ENCODE measurements around the gene NEDD9.

DNA sequence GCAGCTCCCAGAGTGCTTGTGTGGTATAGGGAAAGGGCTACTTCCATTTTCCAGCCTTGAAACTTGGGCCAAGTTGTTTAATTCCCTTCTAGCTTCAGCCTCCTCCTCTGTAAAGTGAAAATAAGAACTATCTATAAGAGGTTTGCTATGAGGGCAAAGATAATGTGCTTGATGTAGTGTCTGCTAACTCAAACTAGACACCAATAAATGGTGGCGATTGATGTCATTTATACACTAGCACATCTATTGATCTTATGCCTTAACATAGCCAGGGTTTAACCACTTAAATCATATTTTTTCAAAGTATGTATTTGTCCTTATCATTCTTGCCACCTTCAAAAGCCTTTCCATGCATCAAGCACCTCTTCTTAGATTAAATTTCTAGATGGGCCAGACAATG, 55.2 kb downstream of the NEDD9 start:
- TF ChIP-seq POLR2AphosphoS5 (IDR thresholded peaks at IDR 0.05; ENCODE audit: low read depth) (no peak), CREB1 (CRISPR knock-in tag; IDR thresholded peaks at IDR 0.05; ENCODE audit: low read depth) (no peak), EZH2phosphoT487 (IDR thresholded peaks at IDR 0.05; ENCODE audit: unreplicated experiment) (no peak), EZH2 (IDR thresholded peaks at IDR 0.05; ENCODE audit: low read depth, unreplicated experiment) (no peak), JUNB (IDR thresholded peaks at IDR 0.05; ENCODE audit: unreplicated experiment) (no peak)
- TF ChIP-seq, protein P1, sequence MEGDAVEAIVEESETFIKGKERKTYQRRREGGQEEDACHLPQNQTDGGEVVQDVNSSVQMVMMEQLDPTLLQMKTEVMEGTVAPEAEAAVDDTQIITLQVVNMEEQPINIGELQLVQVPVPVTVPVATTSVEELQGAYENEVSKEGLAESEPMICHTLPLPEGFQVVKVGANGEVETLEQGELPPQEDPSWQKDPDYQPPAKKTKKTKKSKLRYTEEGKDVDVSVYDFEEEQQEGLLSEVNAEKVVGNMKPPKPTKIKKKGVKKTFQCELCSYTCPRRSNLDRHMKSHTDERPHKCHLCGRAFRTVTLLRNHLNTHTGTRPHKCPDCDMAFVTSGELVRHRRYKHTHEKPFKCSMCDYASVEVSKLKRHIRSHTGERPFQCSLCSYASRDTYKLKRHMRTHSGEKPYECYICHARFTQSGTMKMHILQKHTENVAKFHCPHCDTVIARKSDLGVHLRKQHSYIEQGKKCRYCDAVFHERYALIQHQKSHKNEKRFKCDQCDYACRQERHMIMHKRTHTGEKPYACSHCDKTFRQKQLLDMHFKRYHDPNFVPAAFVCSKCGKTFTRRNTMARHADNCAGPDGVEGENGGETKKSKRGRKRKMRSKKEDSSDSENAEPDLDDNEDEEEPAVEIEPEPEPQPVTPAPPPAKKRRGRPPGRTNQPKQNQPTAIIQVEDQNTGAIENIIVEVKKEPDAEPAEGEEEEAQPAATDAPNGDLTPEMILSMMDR (conservative IDR thresholded peaks at IDR 0.05; ENCODE audit: low read depth in 2 of 2) = no peak
- TF ChIP-seq, protein P2, sequence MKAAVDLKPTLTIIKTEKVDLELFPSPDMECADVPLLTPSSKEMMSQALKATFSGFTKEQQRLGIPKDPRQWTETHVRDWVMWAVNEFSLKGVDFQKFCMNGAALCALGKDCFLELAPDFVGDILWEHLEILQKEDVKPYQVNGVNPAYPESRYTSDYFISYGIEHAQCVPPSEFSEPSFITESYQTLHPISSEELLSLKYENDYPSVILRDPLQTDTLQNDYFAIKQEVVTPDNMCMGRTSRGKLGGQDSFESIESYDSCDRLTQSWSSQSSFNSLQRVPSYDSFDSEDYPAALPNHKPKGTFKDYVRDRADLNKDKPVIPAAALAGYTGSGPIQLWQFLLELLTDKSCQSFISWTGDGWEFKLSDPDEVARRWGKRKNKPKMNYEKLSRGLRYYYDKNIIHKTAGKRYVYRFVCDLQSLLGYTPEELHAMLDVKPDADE (IDR thresholded peaks at IDR 0.05) = no peak
- TF ChIP-seq, protein P3, sequence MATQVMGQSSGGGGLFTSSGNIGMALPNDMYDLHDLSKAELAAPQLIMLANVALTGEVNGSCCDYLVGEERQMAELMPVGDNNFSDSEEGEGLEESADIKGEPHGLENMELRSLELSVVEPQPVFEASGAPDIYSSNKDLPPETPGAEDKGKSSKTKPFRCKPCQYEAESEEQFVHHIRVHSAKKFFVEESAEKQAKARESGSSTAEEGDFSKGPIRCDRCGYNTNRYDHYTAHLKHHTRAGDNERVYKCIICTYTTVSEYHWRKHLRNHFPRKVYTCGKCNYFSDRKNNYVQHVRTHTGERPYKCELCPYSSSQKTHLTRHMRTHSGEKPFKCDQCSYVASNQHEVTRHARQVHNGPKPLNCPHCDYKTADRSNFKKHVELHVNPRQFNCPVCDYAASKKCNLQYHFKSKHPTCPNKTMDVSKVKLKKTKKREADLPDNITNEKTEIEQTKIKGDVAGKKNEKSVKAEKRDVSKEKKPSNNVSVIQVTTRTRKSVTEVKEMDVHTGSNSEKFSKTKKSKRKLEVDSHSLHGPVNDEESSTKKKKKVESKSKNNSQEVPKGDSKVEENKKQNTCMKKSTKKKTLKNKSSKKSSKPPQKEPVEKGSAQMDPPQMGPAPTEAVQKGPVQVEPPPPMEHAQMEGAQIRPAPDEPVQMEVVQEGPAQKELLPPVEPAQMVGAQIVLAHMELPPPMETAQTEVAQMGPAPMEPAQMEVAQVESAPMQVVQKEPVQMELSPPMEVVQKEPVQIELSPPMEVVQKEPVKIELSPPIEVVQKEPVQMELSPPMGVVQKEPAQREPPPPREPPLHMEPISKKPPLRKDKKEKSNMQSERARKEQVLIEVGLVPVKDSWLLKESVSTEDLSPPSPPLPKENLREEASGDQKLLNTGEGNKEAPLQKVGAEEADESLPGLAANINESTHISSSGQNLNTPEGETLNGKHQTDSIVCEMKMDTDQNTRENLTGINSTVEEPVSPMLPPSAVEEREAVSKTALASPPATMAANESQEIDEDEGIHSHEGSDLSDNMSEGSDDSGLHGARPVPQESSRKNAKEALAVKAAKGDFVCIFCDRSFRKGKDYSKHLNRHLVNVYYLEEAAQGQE (IDR thresholded peaks at IDR 0.05; ENCODE audit: unreplicated experiment) = no peak
- TF ChIP-seq, protein P4, sequence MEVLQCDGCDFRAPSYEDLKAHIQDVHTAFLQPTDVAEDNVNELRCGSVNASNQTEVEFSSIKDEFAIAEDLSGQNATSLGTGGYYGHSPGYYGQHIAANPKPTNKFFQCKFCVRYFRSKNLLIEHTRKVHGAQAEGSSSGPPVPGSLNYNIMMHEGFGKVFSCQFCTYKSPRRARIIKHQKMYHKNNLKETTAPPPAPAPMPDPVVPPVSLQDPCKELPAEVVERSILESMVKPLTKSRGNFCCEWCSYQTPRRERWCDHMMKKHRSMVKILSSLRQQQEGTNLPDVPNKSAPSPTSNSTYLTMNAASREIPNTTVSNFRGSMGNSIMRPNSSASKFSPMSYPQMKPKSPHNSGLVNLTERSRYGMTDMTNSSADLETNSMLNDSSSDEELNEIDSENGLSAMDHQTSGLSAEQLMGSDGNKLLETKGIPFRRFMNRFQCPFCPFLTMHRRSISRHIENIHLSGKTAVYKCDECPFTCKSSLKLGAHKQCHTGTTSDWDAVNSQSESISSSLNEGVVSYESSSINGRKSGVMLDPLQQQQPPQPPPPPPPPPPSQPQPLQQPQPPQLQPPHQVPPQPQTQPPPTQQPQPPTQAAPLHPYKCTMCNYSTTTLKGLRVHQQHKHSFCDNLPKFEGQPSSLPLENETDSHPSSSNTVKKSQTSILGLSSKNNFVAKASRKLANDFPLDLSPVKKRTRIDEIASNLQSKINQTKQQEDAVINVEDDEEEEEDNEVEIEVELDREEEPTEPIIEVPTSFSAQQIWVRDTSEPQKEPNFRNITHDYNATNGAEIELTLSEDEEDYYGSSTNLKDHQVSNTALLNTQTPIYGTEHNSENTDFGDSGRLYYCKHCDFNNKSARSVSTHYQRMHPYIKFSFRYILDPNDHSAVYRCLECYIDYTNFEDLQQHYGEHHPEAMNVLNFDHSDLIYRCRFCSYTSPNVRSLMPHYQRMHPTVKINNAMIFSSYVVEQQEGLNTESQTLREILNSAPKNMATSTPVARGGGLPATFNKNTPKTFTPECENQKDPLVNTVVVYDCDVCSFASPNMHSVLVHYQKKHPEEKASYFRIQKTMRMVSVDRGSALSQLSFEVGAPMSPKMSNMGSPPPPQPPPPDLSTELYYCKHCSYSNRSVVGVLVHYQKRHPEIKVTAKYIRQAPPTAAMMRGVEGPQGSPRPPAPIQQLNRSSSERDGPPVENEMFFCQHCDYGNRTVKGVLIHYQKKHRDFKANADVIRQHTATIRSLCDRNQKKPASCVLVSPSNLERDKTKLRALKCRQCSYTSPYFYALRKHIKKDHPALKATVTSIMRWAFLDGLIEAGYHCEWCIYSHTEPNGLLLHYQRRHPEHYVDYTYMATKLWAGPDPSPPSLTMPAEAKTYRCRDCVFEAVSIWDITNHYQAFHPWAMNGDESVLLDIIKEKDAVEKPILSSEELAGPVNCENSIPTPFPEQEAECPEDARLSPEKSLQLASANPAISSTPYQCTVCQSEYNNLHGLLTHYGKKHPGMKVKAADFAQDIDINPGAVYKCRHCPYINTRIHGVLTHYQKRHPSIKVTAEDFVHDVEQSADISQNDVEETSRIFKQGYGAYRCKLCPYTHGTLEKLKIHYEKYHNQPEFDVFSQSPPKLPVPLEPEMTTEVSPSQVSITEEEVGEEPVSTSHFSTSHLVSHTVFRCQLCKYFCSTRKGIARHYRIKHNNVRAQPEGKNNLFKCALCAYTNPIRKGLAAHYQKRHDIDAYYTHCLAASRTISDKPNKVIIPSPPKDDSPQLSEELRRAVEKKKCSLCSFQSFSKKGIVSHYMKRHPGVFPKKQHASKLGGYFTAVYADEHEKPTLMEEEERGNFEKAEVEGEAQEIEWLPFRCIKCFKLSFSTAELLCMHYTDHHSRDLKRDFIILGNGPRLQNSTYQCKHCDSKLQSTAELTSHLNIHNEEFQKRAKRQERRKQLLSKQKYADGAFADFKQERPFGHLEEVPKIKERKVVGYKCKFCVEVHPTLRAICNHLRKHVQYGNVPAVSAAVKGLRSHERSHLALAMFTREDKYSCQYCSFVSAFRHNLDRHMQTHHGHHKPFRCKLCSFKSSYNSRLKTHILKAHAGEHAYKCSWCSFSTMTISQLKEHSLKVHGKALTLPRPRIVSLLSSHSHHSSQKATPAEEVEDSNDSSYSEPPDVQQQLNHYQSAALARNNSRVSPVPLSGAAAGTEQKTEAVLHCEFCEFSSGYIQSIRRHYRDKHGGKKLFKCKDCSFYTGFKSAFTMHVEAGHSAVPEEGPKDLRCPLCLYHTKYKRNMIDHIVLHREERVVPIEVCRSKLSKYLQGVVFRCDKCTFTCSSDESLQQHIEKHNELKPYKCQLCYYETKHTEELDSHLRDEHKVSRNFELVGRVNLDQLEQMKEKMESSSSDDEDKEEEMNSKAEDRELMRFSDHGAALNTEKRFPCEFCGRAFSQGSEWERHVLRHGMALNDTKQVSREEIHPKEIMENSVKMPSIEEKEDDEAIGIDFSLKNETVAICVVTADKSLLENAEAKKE (CRISPR knock-in tag; IDR thresholded peaks at IDR 0.05) = no peak

Data from GM23338 (cell line).